ENCODE data around the gene PCDH9.

Gene PCDH9

DNA sequence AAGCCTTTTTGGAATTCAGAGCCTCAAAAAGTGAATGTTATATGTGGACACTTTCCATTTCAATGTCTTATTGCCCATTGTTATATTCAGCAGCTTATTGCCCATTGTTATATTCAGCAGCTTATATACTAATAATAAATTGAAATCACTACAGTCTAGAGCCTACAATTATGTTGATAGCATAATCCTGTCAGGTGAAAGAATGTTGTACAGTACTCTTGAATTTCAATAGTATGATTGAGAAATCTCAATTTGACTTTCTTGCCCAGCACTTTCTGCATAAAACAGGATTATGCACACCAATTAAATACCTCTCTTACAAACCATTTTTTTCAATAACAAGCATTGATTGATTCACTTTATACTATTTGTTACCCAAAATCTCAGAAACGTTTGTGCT, 260.8 kb downstream of the PCDH9 start:
- no peaks in the 10 kb centered on the region for H3K9me3 Mint-ChIP-seq
- no peak overlapping the region for H3K4me3 Mint-ChIP-seq
- no peaks in the 10 kb centered on the region for H3K36me3 Mint-ChIP-seq (ENCODE audit: low read depth)
- no peak overlapping the region for H3K27ac Mint-ChIP-seq
- ATAC-seq: no peak
- no peaks in the 10 kb centered on the region for H3K27me3 Mint-ChIP-seq
- no peak for DNase-seq
- H3K4me1 Mint-ChIP-seq: no peaks in the 10 kb centered on the region

DNA sequence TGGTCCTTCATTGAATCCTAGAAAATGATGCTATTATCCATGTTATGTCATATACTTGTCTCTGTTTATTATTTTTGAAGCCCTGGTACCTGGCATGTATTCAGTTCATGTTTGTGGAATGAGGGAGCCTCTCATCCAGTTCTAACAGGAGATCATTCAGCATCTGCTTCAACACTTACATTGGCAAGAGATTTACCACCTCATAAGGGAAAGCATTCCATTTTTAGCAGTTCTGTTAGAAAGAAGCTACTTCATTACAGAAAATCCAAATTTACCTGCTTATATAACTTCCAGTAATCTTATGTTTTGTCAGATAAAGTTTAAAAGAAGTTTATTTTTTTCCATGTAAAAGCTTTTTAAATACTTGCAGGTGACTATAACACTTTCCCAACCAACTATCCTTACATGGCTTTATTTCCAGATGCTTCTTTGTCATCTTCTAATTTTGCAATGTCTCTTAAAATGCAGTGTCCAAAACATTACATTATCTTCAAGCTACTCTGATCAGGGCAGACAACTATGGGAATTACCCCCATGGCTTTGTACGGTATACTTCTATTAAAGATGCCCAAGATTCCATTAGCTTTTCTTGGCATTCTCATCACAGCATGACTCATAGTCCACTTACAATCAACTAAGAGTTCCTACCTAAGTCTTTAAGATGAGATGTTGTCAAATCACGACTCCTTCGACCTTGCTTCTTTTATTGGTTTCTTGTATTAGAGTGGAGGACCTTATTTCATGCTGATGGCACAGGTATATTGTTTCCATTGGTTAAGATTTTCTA, 262.1 kb downstream of the PCDH9 start:
- Mint-ChIP-seq H3K9me3 (no peaks in the 10 kb centered on the region), H3K36me3 (ENCODE audit: low read depth) (no peaks in the 10 kb centered on the region), H3K27me3 (no peaks in the 10 kb centered on the region), H3K4me1 (no peaks in the 10 kb centered on the region), H3K27ac (no peak overlapping the region), H3K4me3 (no peak overlapping the region)
- no peak for ATAC-seq
- DNase-seq: no peak

DNA sequence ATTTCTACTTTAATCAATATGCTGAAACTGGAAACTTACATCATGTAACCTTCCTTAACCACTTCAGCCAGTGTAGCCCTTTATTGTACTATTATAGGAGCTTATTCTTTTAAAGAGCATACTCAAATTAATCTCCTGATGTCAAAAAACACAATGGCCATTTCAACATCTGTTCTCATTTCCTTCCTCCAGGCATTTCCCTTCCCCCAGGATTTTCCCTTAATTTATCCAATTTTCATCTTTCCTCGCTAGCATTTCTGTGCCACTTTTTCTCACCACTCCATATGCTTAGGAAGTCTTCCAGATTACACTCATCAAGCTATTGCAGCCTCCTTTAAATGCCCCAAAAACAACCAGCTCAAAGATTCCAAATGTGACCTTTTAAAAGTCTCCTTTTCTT, 265.0 kb downstream of the PCDH9 start:
- Mint-ChIP-seq H3K27me3 (no peaks in the 10 kb centered on the region), H3K9me3 (no peaks in the 10 kb centered on the region), H3K27ac (no peak overlapping the region), H3K4me3 (no peak overlapping the region), H3K4me1 (no peaks in the 10 kb centered on the region), H3K36me3 (ENCODE audit: low read depth) (no peaks in the 10 kb centered on the region)
- ATAC-seq (no peak), DNase-seq (no peak)

DNA sequence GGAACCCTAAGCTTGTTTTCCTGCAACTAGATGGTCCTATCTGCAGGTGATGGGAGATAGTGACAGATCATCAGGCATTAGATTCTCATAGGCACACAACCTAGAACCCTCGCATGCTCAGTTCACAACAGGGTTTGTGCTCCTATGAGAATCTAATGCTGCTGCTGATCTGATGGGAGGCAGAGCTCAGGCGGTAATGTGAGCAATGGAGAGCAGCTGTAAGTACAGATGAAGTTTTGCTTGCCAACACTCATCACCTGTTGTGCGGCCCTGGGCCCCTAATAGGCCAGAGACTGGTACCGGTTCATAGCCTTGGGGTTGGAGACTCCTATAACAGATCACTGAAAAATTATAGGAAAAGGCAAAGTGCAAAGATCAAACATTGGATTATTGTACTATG, 267.2 kb downstream of the PCDH9 start:
- Mint-ChIP-seq H3K9me3 (no peaks in the 10 kb centered on the region), H3K27me3 (no peaks in the 10 kb centered on the region), H3K4me3 (no peak overlapping the region), H3K27ac (no peak overlapping the region), H3K4me1 (no peaks in the 10 kb centered on the region), H3K36me3 (ENCODE audit: low read depth) (no peaks in the 10 kb centered on the region)
- no peak for ATAC-seq
- no peak for DNase-seq

GRCh38 chr13:66958611-66959010, 271.5 kb downstream of the PCDH9 start:
- Mint-ChIP-seq H3K4me1 (no peaks in the 10 kb centered on the region), H3K27me3 (no peaks in the 10 kb centered on the region), H3K27ac (no peak overlapping the region), H3K9me3 (no peaks in the 10 kb centered on the region), H3K4me3 (no peak overlapping the region), H3K36me3 (ENCODE audit: low read depth) (no peaks in the 10 kb centered on the region)
- ATAC-seq: no peak
- DNase-seq: no peak

- ATAC-seq: no peak
- no peaks in the 10 kb centered on the region for H3K36me3 Mint-ChIP-seq (ENCODE audit: low read depth)
- H3K27ac Mint-ChIP-seq: no peak overlapping the region
- no peaks in the 10 kb centered on the region for H3K27me3 Mint-ChIP-seq
- no peak overlapping the region for H3K4me3 Mint-ChIP-seq
- no peak for DNase-seq
- no peaks in the 10 kb centered on the region for H3K4me1 Mint-ChIP-seq
- no peaks in the 10 kb centered on the region for H3K9me3 Mint-ChIP-seq
Measured at GRCh38 chr13:66952507-66952906, 277.6 kb downstream of the PCDH9 start.

- Mint-ChIP-seq H3K4me1 (no peaks in the 10 kb centered on the region), H3K27ac (no peak overlapping the region), H3K4me3 (no peak overlapping the region), H3K9me3 (no peaks in the 10 kb centered on the region), H3K27me3 (no peaks in the 10 kb centered on the region), H3K36me3 (ENCODE audit: low read depth) (no peaks in the 10 kb centered on the region)
- no peak for ATAC-seq
- DNase-seq: no peak
Measured at GRCh38 chr13:66951426-66951825, 278.7 kb downstream of the PCDH9 start.

DNA sequence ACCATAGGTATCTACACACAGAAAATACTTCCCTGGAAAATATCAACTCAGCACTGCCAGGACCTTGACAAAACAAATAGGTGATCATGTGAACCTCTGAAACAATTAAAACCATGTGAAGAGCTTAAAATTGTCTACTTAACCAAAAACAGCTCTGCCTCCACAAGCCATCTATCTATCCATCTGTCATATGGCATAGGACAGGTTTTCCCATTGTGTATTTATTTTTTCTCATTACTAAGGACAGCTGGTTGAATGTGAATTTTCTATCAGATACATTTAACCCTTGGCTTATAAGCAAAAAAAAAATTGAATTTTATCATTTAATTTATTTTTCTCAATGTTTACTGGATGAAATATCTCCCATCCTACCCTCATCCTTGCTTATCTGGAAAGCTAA, 279.5 kb downstream of the PCDH9 start:
- Mint-ChIP-seq H3K36me3 (ENCODE audit: low read depth) (no peaks in the 10 kb centered on the region), H3K9me3 (no peaks in the 10 kb centered on the region), H3K27ac (no peak overlapping the region), H3K4me3 (no peak overlapping the region), H3K27me3 (no peaks in the 10 kb centered on the region), H3K4me1 (no peaks in the 10 kb centered on the region)
- DNase-seq (no peak), ATAC-seq (no peak)

DNA sequence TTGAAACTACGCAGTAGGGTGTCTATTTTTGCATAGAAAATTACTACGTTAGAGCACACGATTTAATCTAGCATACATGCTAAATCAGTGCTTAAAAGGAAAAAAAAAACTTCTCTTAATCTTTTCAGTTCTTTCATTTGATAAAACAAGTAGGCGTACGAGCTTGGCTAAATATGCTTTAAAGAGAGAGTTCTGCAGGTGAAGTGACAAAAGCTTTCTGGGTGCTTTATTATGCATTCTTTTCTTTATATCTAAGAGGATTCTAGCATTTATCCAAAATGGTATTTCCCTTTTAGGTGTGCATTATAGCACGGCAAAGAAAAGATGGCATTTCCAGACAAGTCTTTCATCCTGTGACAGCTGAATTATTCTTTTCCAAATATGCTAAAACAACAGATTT, 281.2 kb downstream of the PCDH9 start:
- Mint-ChIP-seq H3K4me1 (no peaks in the 10 kb centered on the region), H3K27me3 (no peaks in the 10 kb centered on the region), H3K36me3 (ENCODE audit: low read depth) (no peaks in the 10 kb centered on the region), H3K27ac (no peak overlapping the region), H3K9me3 (no peaks in the 10 kb centered on the region), H3K4me3 (no peak overlapping the region)
- DNase-seq: no peak
- ATAC-seq: no peak

- Mint-ChIP-seq H3K27ac (no peak overlapping the region), H3K4me3 (no peak overlapping the region), H3K4me1 (no peaks in the 10 kb centered on the region), H3K27me3 (no peaks in the 10 kb centered on the region), H3K36me3 (ENCODE audit: low read depth) (no peaks in the 10 kb centered on the region), H3K9me3 (peaks cover 7% of the 10 kb centered on the region)
- DNase-seq: no peak
- ATAC-seq: no peak
Measured at GRCh38 chr13:66943530-66943929, 286.6 kb downstream of the PCDH9 start.

- no peaks in the 10 kb centered on the region for H3K27me3 Mint-ChIP-seq
- H3K27ac Mint-ChIP-seq: no peak overlapping the region
- no peak for DNase-seq
- H3K9me3 Mint-ChIP-seq: peaks cover 7% of the 10 kb centered on the region
- no peaks in the 10 kb centered on the region for H3K4me1 Mint-ChIP-seq
- H3K4me3 Mint-ChIP-seq: no peak overlapping the region
- no peak for ATAC-seq
- H3K36me3 Mint-ChIP-seq (ENCODE audit: low read depth): no peaks in the 10 kb centered on the region
Measured at GRCh38 chr13:66940113-66940512, 290.0 kb downstream of the PCDH9 start.

DNA sequence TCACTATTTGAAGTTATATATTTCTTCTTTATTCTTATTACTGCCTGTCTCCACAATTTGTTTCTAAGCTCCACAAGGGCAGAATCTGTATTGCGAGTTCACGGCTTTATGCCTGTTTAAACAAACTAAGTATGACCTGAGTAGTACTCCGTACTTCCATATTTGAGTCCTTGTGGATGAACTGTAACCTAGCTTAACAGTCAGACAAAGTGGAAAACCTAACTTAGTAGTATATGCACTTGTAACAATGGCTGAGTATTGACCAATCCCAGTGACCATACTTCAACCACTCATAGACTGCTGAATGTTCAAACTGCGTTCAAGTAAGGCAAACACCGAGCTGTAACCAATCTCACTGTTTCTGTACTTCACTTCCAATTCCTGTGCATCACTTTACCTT, 292.7 kb downstream of the PCDH9 start:
- H3K4me1 Mint-ChIP-seq: no peaks in the 10 kb centered on the region
- no peak for ATAC-seq
- no peak overlapping the region for H3K4me3 Mint-ChIP-seq
- H3K9me3 Mint-ChIP-seq: peaks cover 7% of the 10 kb centered on the region
- no peaks in the 10 kb centered on the region for H3K27me3 Mint-ChIP-seq
- H3K27ac Mint-ChIP-seq: no peak overlapping the region
- DNase-seq: no peak
- no peaks in the 10 kb centered on the region for H3K36me3 Mint-ChIP-seq (ENCODE audit: low read depth)

DNA sequence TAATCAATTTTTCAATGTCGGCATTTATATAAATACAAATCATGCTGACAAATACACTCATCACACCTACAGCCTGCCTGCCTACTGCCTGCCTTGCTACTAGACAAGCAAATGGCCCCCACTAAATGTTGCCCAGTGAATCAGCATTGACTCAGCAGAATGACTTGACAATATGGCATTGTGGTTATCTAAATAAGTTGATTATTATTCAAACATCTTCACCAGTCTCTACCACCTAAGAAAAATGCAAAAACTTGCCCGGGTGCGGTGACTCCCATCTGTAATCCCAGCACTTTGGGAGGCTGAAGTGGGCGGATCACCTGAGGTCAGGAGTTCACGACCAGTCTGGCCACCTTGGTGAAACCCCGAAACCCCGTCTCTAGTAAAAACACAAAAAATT, 296.1 kb downstream of the PCDH9 start:
- Mint-ChIP-seq H3K27ac (no peak overlapping the region), H3K36me3 (ENCODE audit: low read depth) (no peaks in the 10 kb centered on the region), H3K27me3 (no peaks in the 10 kb centered on the region), H3K4me3 (no peak overlapping the region), H3K9me3 (no peaks in the 10 kb centered on the region), H3K4me1 (no peaks in the 10 kb centered on the region)
- DNase-seq (no peak), ATAC-seq (no peak)

DNA sequence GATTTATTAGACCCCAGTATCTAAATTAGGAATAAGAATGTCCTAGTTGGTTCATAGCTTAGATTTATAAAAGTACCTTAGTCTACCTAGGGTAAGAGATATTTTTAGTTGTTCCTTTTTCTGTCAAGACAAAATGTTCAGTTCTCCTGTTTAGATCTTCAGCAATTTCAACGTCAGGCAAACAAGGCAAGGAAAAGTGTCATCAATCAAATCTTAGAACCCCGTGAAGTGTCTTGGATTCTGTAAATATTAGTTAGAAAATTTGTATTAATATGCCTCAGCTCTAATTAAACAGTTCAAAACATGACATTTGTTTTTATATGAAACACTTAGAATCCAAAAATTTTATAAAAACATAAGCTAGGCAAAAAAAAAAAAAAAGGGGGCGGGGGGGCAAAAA, 296.6 kb downstream of the PCDH9 start:
- no peaks in the 10 kb centered on the region for H3K27me3 Mint-ChIP-seq
- no peak overlapping the region for H3K4me3 Mint-ChIP-seq
- ATAC-seq: no peak
- H3K36me3 Mint-ChIP-seq (ENCODE audit: low read depth): no peaks in the 10 kb centered on the region
- H3K27ac Mint-ChIP-seq: no peak overlapping the region
- H3K9me3 Mint-ChIP-seq: no peaks in the 10 kb centered on the region
- DNase-seq: no peak
- H3K4me1 Mint-ChIP-seq: no peaks in the 10 kb centered on the region

DNA sequence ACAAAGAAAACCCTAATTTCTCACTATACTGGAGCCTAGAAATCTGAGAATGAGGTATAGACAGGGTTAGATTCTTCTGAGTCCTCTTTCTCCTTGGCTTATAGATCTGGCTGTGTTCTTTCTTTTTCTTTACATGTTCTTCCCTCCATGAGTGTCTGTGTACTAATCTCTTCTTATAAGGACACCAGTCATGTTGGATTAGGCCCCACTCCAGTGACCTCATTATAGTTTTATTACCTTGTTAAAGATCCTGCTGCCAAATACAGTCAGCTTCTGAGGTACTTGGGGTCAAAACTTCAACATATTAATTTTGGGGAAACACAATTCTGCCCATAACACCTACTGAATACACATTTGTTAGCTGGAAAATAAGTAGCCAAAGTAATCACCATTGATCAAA, 302.6 kb downstream of the PCDH9 start:
- H3K36me3 Mint-ChIP-seq (ENCODE audit: low read depth): no peaks in the 10 kb centered on the region
- no peaks in the 10 kb centered on the region for H3K9me3 Mint-ChIP-seq
- no peak for DNase-seq
- H3K27ac Mint-ChIP-seq: no peak overlapping the region
- no peak for ATAC-seq
- H3K4me3 Mint-ChIP-seq: no peak overlapping the region
- no peaks in the 10 kb centered on the region for H3K4me1 Mint-ChIP-seq
- H3K27me3 Mint-ChIP-seq: no peaks in the 10 kb centered on the region

All from activated naive CD8-positive, alpha-beta T cell treated with anti-CD3 and anti-CD28 coated beads, Interleukin-2, amount 50 U/mL, for 24 hours (primary cell).